SW 1271 (cell line): ENCODE data around the gene STPG2.

Source experiments
- DNase-seq, 2 experiments: peaks; one replicate each; lab custom pipeline; 2025; lab: John Stamatoyannopoulos, UW

Gene STPG2

GRCh38 chr4:98143001-98143899 lies at the start of gene STPG2:
TSS of gene STPG2 (minus strand) at chr4:98143476.
- DNase-seq: peak; percentile 67 to 85

- no peak for DNase-seq
These were observed 42.0 kb upstream of the STPG2 start for GRCh38 chr4:98185279-98185678.

- peak in 1 of 2 experiments; percentile 1 for DNase-seq
These were observed 38.5 kb upstream of the STPG2 start for GRCh38 chr4:98181809-98182208.

GRCh38 chr4:98179951-98180350 lies 36.7 kb upstream of the STPG2 start:
- DNase-seq: no peak

- no peak for DNase-seq
These were observed 33.3 kb upstream of the STPG2 start for GRCh38 chr4:98176531-98176930.

GRCh38 chr4:98170035-98170434 lies 26.8 kb upstream of the STPG2 start:
- DNase-seq: no peak

GRCh38 chr4:98166731-98167041 lies 23.4 kb upstream of the STPG2 start:
- no peak for DNase-seq

- no peak for DNase-seq
These were observed 22.9 kb upstream of the STPG2 start for GRCh38 chr4:98166025-98166730.

GRCh38 chr4:98162696-98163095 lies 19.4 kb upstream of the STPG2 start:
- DNase-seq: no peak

GRCh38 chr4:98151145-98151924 lies 8.1 kb upstream of the STPG2 start:
- no peak for DNase-seq

- DNase-seq: peak in 1 of 2 experiments; percentile 1
These were observed 7.0 kb upstream of the STPG2 start for GRCh38 chr4:98150092-98150761.

- DNase-seq: no peak
These were observed 5.6 kb upstream of the STPG2 start for GRCh38 chr4:98148856-98149255.

- DNase-seq: no peak
These were observed 17.1 kb downstream of the STPG2 start for GRCh38 chr4:98126141-98126540.

- no peak for DNase-seq
These were observed 17.7 kb downstream of the STPG2 start for GRCh38 chr4:98125585-98125984.

GRCh38 chr4:98117363-98117762 lies 25.9 kb downstream of the STPG2 start:
- no peak for DNase-seq

- DNase-seq: no peak
These were observed 30.3 kb downstream of the STPG2 start for GRCh38 chr4:98113012-98113411.

GRCh38 chr4:98110929-98111328 lies 32.3 kb downstream of the STPG2 start:
- no peak for DNase-seq

GRCh38 chr4:98110214-98110613 lies 33.1 kb downstream of the STPG2 start:
- no peak for DNase-seq

GRCh38 chr4:98102660-98103059 lies 40.6 kb downstream of the STPG2 start:
- no peak for DNase-seq

GRCh38 chr4:98101988-98102387 lies 41.3 kb downstream of the STPG2 start:
- DNase-seq: no peak

- no peak for DNase-seq
These were observed 44.5 kb downstream of the STPG2 start for GRCh38 chr4:98098764-98099163.

- no peak for DNase-seq
These were observed 49.2 kb downstream of the STPG2 start for GRCh38 chr4:98094118-98094517.
